ENCODE data around the gene RAD18.

RAD18 gene

GRCh38 chr3:8848696-8849131 lies 114.6 kb downstream of the RAD18 start:
- FAIRE-seq (no peak), DNase-seq (ENCODE audit: insufficient read length, low spot score) (no peak)
- TF ChIP-seq CTCF (IDR thresholded peaks at IDR 0.05; ENCODE audit: insufficient read depth, missing control alignments) = no peak

GRCh38 chr3:8847317-8847716 lies 116.0 kb downstream of the RAD18 start:
- FAIRE-seq = no peak
- no peak for TF ChIP-seq CTCF (IDR thresholded peaks at IDR 0.05; ENCODE audit: insufficient read depth, missing control alignments)
- DNase-seq (ENCODE audit: insufficient read length, low spot score) = no peak

- FAIRE-seq (no peak), DNase-seq (ENCODE audit: insufficient read length, low spot score) (no peak)
- no peak for TF ChIP-seq CTCF (IDR thresholded peaks at IDR 0.05; ENCODE audit: insufficient read depth, missing control alignments)
Observed at GRCh38 chr3:8846176-8846575, 117.1 kb downstream of the RAD18 start.

- FAIRE-seq (no peak), DNase-seq (ENCODE audit: insufficient read length, low spot score) (no peak)
- TF ChIP-seq CTCF (IDR thresholded peaks at IDR 0.05; ENCODE audit: insufficient read depth, missing control alignments) = no peak
Observed at GRCh38 chr3:8845641-8846040, 117.6 kb downstream of the RAD18 start.

GRCh38 chr3:8843347-8843746 lies 119.9 kb downstream of the RAD18 start:
- no peak for TF ChIP-seq CTCF (IDR thresholded peaks at IDR 0.05; ENCODE audit: insufficient read depth, missing control alignments)
- no peak for FAIRE-seq
- no peak for DNase-seq (ENCODE audit: insufficient read length, low spot score)

GRCh38 chr3:8842293-8842692 lies 121.0 kb downstream of the RAD18 start:
- FAIRE-seq (no peak), DNase-seq (ENCODE audit: insufficient read length, low spot score) (no peak)
- no peak for TF ChIP-seq CTCF (IDR thresholded peaks at IDR 0.05; ENCODE audit: insufficient read depth, missing control alignments)

- FAIRE-seq (no peak), DNase-seq (ENCODE audit: insufficient read length, low spot score) (no peak)
- no peak for TF ChIP-seq CTCF (IDR thresholded peaks at IDR 0.05; ENCODE audit: insufficient read depth, missing control alignments)
Observed at GRCh38 chr3:8841472-8841871, 121.8 kb downstream of the RAD18 start.
